Left lung (tissue), 10 donors: ENCODE measurements around the gene ABTB1. TPM values are rescaled to one million over a fixed set of nuclear protein-coding genes. Genes with fewer than 3 reads are reported as not detected.

Experiments used
- ATAC-seq: fragments of 200-7000 bp; cut with Tn5 transposase; one replicate; pipeline ENCODE4 v1.9.1; 2020; ENCODE audit warnings: moderate library complexity
- DNase-seq, 4 donors: peaks; one replicate each; pipeline ENCODE4 v3.0.0-alpha.2; 2013 to 2020
- H3K27ac ChIP-seq, 2 donors: fragments of 200-600 bp; sonication (generic) in 1 of 2; one replicate each; pipeline versions ENCODE4 v1.5.0 to v1.8.0; 2020 to 2021
- H3K27me3 ChIP-seq, 2 donors: fragments of 200-600 bp; sonication (generic) in 1 of 2; one replicate each; pipeline versions ENCODE4 v1.5.0 to v1.8.0; 2020 to 2021
- H3K36me3 ChIP-seq, 2 donors: fragments of 200-600 bp; sonication (generic) in 1 of 2; one replicate each; pipeline versions ENCODE4 v1.5.0 to v1.8.0; 2020 to 2021
- H3K4me1 ChIP-seq, 2 donors: fragments of 200-600 bp; one replicate each; pipeline ENCODE4 v1.8.0; 2021
- H3K4me3 ChIP-seq, 2 donors: fragments of 200-600 bp; sonication (generic) in 1 of 2; one replicate each; pipeline versions ENCODE4 v1.5.0 to v1.8.0; 2020 to 2021; ENCODE audit warnings: mild to moderate bottlenecking in 1 of 2
- H3K9me3 ChIP-seq, 2 donors: fragments of 200-600 bp; sonication (generic) in 1 of 2; one replicate each; pipeline versions ENCODE4 v1.5.0 to v1.8.0; 2020 to 2021
- CTCF ChIP-seq, 2 donors: fragments of 200-600 bp; sonication (generic) in 1 of 2; IDR thresholded peaks; one replicate each; pipeline versions ENCODE4 v1.5.0 to v1.8.0; 2021; ENCODE audit warnings: antibody characterized with exemption in 2 of 2
- intact Hi-C, 2 donors: fragments of 100-400 bp; cut with DNase I; formaldehyde crosslinking; loops; one replicate each; pipeline versions ENCODE4 v1.11.2 to v1.14.2; 2022
- polyA plus RNA-seq, 6 donors: library from polyadenylated mRNA; unstranded; fragments of 120-200 nt; gene quantifications; one replicate each; pipeline ENCODE4 v1.2.1, GENCODE V29; 2013; ENCODE audit not compliant: insufficient read length in 6 of 6
- total RNA-seq, 2 donors: library from RNA; stranded (reverse); fragmentation: NEBNext Ultra II Directional; extraction: Animal tissue kit (Norgen Biotek cat#: 25700); gene quantifications; one replicate each; pipeline ENCODE4 v1.2.1, GENCODE V29; 2021
- donor health status: DM: no; HTN: yes; CAD: no.
- donor health status: DM: no; HTN: no; CAD: no.

The ABTB1 gene
- total and polyA plus RNA-seq, 8 donors: 20.2 to 56.1 (median 26.8) TPM

DNA sequence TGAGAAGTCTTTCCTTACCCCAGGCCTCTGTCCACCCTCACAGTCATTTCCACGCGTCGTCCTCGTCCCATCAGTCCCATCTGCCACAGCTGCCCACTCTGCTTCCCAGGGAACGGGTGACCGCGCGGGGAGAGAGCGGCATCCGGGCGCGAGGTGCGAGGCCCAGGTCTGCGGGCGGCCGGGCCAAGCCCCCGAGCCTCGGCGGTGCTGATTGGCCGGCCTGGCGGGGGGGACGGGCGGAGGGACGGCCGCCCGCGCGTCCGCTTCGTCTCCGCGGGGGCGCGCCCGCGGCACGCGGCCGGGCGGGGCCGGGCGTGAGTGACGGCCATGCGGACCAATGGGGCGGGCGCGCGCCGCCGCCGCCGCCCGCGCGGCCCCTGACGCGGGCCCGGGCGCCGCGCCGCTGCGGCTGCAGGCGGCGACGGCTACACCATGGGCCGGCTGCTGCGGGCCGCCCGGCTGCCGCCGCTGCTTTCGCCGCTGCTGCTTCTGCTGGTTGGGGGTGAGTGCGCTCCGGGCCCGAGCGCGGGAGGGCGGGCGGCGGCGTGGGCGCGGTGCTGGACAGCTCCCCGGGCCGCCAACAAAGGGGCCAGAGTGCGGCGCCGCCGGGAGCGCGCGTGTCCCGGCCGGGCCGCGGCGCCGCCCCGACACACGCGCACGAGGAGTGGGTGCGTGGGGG lies 43.8 kb upstream of the ABTB1 start, which contains the start of gene PODXL2:
Gene PODXL2 (plus strand): TSS at position 398 of the 679 bp plus-strand sequence. CDS start 35 bp downstream, at position 433.
- intact Hi-C loops: no loop called here
- peak in 3 of 4 donors; percentile 51 to 88 (median 71) for DNase-seq
- Histone ChIP-seq H3K9me3 (no peaks in the 10 kb centered on the region), H3K27ac (no peak within 1 kb of the TSS), H3K36me3 (no peaks in the 10 kb centered on the region), H3K4me1 (peaks cover 8 to 13% of the 10 kb centered on the region in 2 donors), H3K27me3 (peaks cover 4 to 46% of the 10 kb centered on the region in 2 donors), H3K4me3 (peak within 1 kb of the TSS; percentile 31 to 40)
- TF ChIP-seq CTCF (IDR thresholded peaks at IDR 0.05): no peak
- ATAC-seq: peak; percentile 88

DNA sequence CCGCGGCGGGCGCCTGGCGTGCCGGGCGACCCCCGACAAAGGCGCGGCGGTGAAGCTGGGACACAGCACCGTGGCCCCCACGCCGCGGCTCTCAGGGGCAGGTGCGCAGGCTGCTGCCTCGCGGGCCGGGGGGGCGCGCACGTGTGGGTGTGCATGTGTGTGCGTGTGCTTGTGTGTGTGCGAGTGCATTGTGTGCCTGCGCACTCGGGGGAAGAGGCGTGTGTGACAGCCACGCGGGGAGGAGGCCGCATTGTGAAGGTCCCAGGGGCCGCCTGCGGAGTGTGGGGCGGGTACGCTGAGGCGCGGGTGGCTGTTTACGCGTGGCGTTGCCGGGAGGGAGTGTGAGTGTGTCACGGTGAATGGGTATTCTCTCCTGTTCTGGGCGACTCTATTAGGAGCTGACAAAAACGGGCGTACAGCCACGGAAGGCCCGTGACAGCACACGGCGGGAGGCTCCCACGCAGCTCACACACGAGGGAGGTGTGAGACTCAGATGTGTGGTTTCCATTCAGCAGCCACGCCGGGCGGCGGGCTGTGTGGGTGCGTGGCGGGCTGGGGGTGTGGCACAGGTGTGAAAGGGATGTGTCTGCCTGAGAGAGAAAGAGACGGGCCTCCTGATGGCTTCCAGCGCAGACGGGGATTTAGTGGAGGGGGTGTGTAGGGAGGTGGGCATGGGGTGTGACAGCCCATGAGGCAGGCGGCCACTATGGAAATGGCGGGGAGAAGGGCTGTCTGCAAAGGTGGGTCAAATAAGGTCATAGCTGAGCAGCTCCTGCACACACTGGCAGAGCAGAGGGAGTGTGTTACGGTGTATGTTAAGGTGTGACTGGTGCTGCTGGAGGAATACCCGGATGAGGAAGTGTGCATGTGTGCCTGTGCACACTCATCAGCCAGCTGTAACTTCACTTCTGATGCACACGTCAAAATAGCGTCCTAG lies 43.0 kb upstream of the ABTB1 start:
- DNase-seq: peak in 1 of 4 donors; percentile 74
- H3K27ac ChIP-seq: no peak overlapping the region
- H3K9me3 ChIP-seq: no peaks in the 10 kb centered on the region
- peaks cover 4 to 46% of the 10 kb centered on the region in 2 donors for H3K27me3 ChIP-seq
- intact Hi-C loops: no loop called here
- TF ChIP-seq CTCF (IDR thresholded peaks at IDR 0.05): no peak
- peak overlapping the region; percentile 31 to 40 for H3K4me3 ChIP-seq
- ATAC-seq: peak; percentile 24
- no peaks in the 10 kb centered on the region for H3K36me3 ChIP-seq
- peaks cover 8 to 13% of the 10 kb centered on the region in 2 donors for H3K4me1 ChIP-seq

GRCh38 chr3:127630811-127631714 lies 41.7 kb upstream of the ABTB1 start:
- intact Hi-C loops: no loop called here
- ATAC-seq: no peak
- TF ChIP-seq CTCF (IDR thresholded peaks at IDR 0.05): no peak
- no peak overlapping the region for H3K27ac ChIP-seq
- peak in 1 of 4 donors; percentile 39 for DNase-seq
- peaks cover 4 to 46% of the 10 kb centered on the region in 2 donors for H3K27me3 ChIP-seq
- H3K9me3 ChIP-seq: no peaks in the 10 kb centered on the region
- H3K4me3 ChIP-seq: no peak overlapping the region
- H3K4me1 ChIP-seq: peaks cover 8 to 13% of the 10 kb centered on the region in 2 donors
- no peaks in the 10 kb centered on the region for H3K36me3 ChIP-seq

DNA sequence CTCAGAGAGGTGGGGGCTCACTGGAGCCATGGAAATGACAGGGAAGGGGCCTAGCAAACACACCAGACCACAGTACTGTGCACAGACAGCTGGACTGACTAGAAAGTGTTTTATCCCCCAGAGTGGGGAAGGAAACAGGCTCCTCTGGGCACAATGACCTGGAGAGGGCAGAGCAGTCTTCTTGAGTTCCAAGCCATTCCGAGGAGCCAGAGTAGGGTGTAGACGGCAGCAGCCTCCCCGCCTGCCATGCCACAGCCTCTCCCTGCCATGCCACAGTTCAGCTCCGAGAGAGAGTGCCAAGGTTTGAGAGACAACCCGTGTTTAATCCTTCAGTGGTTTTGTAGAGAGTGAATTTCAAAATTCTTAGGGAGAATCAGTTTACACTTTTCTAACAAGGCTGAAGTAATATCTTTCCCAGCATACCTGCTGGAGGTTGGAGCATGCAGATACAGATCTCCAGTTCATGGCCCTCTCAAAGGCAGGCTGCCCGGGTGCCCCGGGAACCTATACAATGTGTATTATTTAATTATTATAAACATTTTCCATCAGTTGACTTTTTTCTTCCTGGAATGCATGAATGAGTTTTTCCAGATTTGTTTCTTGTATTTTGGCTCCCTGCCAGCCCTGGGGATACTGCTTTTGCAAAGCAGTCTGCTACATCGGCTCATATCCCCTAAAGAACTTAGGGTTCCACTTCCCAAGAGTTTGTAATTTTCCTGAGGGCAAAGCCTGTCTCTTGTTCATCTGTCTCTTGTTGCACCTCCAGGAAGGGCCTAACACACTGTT lies 40.5 kb upstream of the ABTB1 start:
- ATAC-seq: no peak

More for the DNA sequence above, 40.5 kb upstream of the ABTB1 start:
- H3K4me3 ChIP-seq: no peak overlapping the region
- TF ChIP-seq CTCF (IDR thresholded peaks at IDR 0.05): no peak
- peaks cover 4 to 46% of the 10 kb centered on the region in 2 donors for H3K27me3 ChIP-seq
- no peak overlapping the region for H3K27ac ChIP-seq
- peaks cover 8 to 13% of the 10 kb centered on the region in 2 donors for H3K4me1 ChIP-seq
- intact Hi-C loops: no loop called here
- H3K36me3 ChIP-seq: no peaks in the 10 kb centered on the region
- DNase-seq: peak in 2 of 4 donors; percentile 43 to 57
- no peaks in the 10 kb centered on the region for H3K9me3 ChIP-seq
